PC-9 (cell line): ENCODE data around the gene CDH10. TPM values are rescaled to one million over a fixed set of nuclear protein-coding genes. Genes with fewer than 3 reads are reported as not detected.

Experiments
- BruUV-seq: library from RNA; stranded (reverse); fragments of 400-500 nt; replicated peaks from 2 replicates; lab custom pipeline; 2021; lab: Mats Ljungman, UMichigan
- CTCF ChIA-PET: fragments of 300-600 bp; sonication (Branson Sonifier 250); formaldehyde crosslinking; loops from one replicate; lab custom pipeline; 2022; ENCODE audit warnings: antibody characterized with exemption; lab: Charles Lee
- POLR2A ChIA-PET: fragments of 300-600 bp; sonication (Branson Sonifier 250); formaldehyde crosslinking; loops from one replicate; lab custom pipeline; 2022; ENCODE audit warnings: antibody characterized with exemption; ENCODE audit not compliant: unreplicated experiment; lab: Charles Lee
- DNase-seq, 2 experiments: peaks; one replicate each; pipeline versions ENCODE4 v3.0.0 to v3.0.0-alpha.2; 2015 to 2022; ENCODE audit warnings: mixed read lengths in 1 of 2
- H2AFZ ChIP-seq: fragments of 200-600 bp; sonication (generic); 2 replicates; pipeline ENCODE4 v1.8.1; 2017; ENCODE audit warnings: antibody characterized with exemption
- H3F3A ChIP-seq: fragments of 200-600 bp; sonication (generic); 2 replicates; pipeline ENCODE4 v1.8.1; 2017; ENCODE audit warnings: antibody characterized with exemption, mild to moderate bottlenecking, low read depth; ENCODE audit not compliant: insufficient read depth
- H3K27ac ChIP-seq: fragments of 200-600 bp; sonication (generic); 2 replicates; pipeline ENCODE4 v1.6.1; 2016; ENCODE audit warnings: mixed run types
- H3K27me3 ChIP-seq: fragments of 200-600 bp; sonication (generic); 2 replicates; pipeline ENCODE4 v1.6.1; 2016; ENCODE audit warnings: low read depth, mixed run types; ENCODE audit not compliant: insufficient read depth
- H3K36me3 ChIP-seq: fragments of 200-600 bp; sonication (generic); 2 replicates; pipeline ENCODE4 v1.6.1; 2016; ENCODE audit warnings: low read depth, mixed run types
- H3K4me1 ChIP-seq: fragments of 200-600 bp; sonication (generic); replicated peaks from 2 replicates; pipeline ENCODE4 v1.6.1; 2016; ENCODE audit warnings: mixed run types; ENCODE audit not compliant: insufficient read depth
- H3K4me2 ChIP-seq: fragments of 200-600 bp; sonication (generic); 2 replicates; pipeline ENCODE4 v1.6.1; 2017; ENCODE audit warnings: mixed run types
- H3K4me3 ChIP-seq: fragments of 200-600 bp; sonication (generic); 2 replicates; pipeline ENCODE4 v1.6.1; 2016; ENCODE audit warnings: mixed run types
- H3K79me2 ChIP-seq: fragments of 200-600 bp; sonication (generic); 2 replicates; pipeline ENCODE4 v1.6.1; 2017; ENCODE audit warnings: low read depth, mixed run types
- H3K9me2 ChIP-seq: fragments of 200-600 bp; sonication (generic); 2 replicates; pipeline ENCODE4 v1.8.1; 2017; ENCODE audit warnings: mild to moderate bottlenecking; ENCODE audit not compliant: insufficient read depth
- H3K9me3 ChIP-seq: fragments of 200-600 bp; sonication (generic); 2 replicates; pipeline ENCODE4 v1.8.1; 2016; ENCODE audit warnings: low read depth; ENCODE audit not compliant: insufficient read depth
- H4K20me1 ChIP-seq: fragments of 200-600 bp; sonication (generic); 2 replicates; pipeline ENCODE4 v1.8.1; 2017; ENCODE audit not compliant: insufficient read depth
- CTCF ChIP-seq: fragments of 200-600 bp; sonication (generic); conservative IDR thresholded peaks from 2 replicates; pipeline ENCODE4 v1.6.1; 2017; ENCODE audit warnings: mixed run types, antibody characterized with exemption, mild to moderate bottlenecking, moderate library complexity
- EZH2 ChIP-seq: fragments of 200-600 bp; sonication (generic); IDR thresholded peaks from 2 replicates; pipeline ENCODE4 v1.8.0; 2017; ENCODE audit warnings: antibody characterized with exemption, low read depth
- intact Hi-C: fragments of 100-400 bp; cut with micrococcal nuclease; formaldehyde crosslinking; loops from one replicate; pipeline ENCODE4 v1.10.0; 2022; ENCODE audit not compliant: unreplicated experiment
- total RNA-seq: library from RNA; stranded (reverse); gene quantifications from 2 replicates; pipeline ENCODE4 v1.2.3, GENCODE V29; 2021

The CDH10 gene
- total RNA-seq, 1 experiment from 2014 or later: 0.20 TPM

- no peak overlapping the region for H3K4me2 ChIP-seq
- ChIA-PET CTCF (no interaction called here), POLR2A (no interaction called here)
- H4K20me1 ChIP-seq: no peaks in the 10 kb centered on the region
- BruUV-seq: no TSS peak
- H3F3A ChIP-seq: no peaks in the 10 kb centered on the region
- no peak overlapping the region for H3K27ac ChIP-seq
- no peak overlapping the region for H2AFZ ChIP-seq
- no peaks in the 10 kb centered on the region for H3K79me2 ChIP-seq
- no peak for DNase-seq
- no peak for TF ChIP-seq EZH2
- TF ChIP-seq CTCF: no peak
- no peaks in the 10 kb centered on the region for H3K9me2 ChIP-seq
- H3K4me3 ChIP-seq: no peak overlapping the region
- intact Hi-C loops: no loop called here
- no peaks in the 10 kb centered on the region for H3K27me3 ChIP-seq
- H3K9me3 ChIP-seq: no peaks in the 10 kb centered on the region
- H3K4me1 ChIP-seq: no peaks in the 10 kb centered on the region
- no peaks in the 10 kb centered on the region for H3K36me3 ChIP-seq
These were observed 21.7 kb downstream of the CDH10 start for GRCh38 chr5:24623031-24623430.

- no peaks in the 10 kb centered on the region for H3K9me3 ChIP-seq
- no peaks in the 10 kb centered on the region for H3F3A ChIP-seq
- H3K79me2 ChIP-seq: no peaks in the 10 kb centered on the region
- intact Hi-C loops: no loop called here
- no peaks in the 10 kb centered on the region for H3K9me2 ChIP-seq
- H3K27me3 ChIP-seq: no peaks in the 10 kb centered on the region
- BruUV-seq: no TSS peak
- no peak overlapping the region for H3K4me2 ChIP-seq
- ChIA-PET CTCF (interaction anchor here (0.7 kb wide), 1 partner anchor 182 kb away, joined by 3 read pairs; no protein-coding TSS in a partner anchor), POLR2A (no interaction called here)
- TF ChIP-seq CTCF (no peak), EZH2 (no peak)
- H3K27ac ChIP-seq: no peak overlapping the region
- H2AFZ ChIP-seq: no peak overlapping the region
- H4K20me1 ChIP-seq: no peaks in the 10 kb centered on the region
- DNase-seq: no peak
- no peaks in the 10 kb centered on the region for H3K4me1 ChIP-seq
- no peaks in the 10 kb centered on the region for H3K36me3 ChIP-seq
- H3K4me3 ChIP-seq: no peak overlapping the region
These were observed 23.0 kb downstream of the CDH10 start for GRCh38 chr5:24621792-24622191.

GRCh38 chr5:24616566-24616965 is 28.2 kb downstream of the CDH10 start:
- Histone ChIP-seq H3F3A (no peaks in the 10 kb centered on the region), H2AFZ (no peak overlapping the region), H3K4me3 (no peak overlapping the region), H3K27me3 (no peaks in the 10 kb centered on the region), H3K4me2 (no peak overlapping the region), H3K36me3 (no peaks in the 10 kb centered on the region), H3K27ac (no peak overlapping the region), H3K9me3 (no peaks in the 10 kb centered on the region), H3K4me1 (no peaks in the 10 kb centered on the region), H3K79me2 (no peaks in the 10 kb centered on the region), H4K20me1 (no peaks in the 10 kb centered on the region), H3K9me2 (no peaks in the 10 kb centered on the region)
- BruUV-seq: no TSS peak
- intact Hi-C loops: no loop called here
- DNase-seq: no peak
- TF ChIP-seq EZH2 (no peak), CTCF (no peak)
- ChIA-PET POLR2A (no interaction called here), CTCF (no interaction called here)
